GM21515 (cell line): ENCODE data around the gene LEF1.
"Not testable (repeated sequence)": the region's sequence is repeated elsewhere in the genome, so short reads cannot be mapped to it uniquely, and the experiment has no call there.

Source experiments
- ATAC-seq: cut with Tn5 transposase; IDR thresholded peaks from one replicate; pipeline ENCODE4 v1.9.1; 2021; ENCODE audit not compliant: unreplicated experiment

The LEF1 gene

DNA sequence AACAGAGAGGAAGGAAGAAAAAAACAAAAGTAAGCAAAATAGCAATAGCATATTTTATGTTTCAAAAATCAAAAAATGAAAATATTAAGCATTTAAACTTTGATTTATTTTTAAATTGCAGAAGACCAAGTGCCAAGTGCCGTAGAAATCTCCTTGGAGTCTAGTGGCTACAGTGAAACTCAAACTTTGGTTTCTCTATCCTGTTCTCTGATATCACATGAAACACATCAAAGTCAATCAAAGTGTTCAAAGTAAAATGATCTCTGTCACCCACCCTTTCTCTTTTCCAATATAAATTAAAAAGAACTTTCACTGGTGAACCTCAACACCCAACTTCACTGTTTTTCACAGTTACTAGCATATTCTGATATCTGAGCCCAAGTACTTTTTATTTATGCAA is 98.0 kb downstream of the LEF1 start:
- no peak for ATAC-seq

DNA sequence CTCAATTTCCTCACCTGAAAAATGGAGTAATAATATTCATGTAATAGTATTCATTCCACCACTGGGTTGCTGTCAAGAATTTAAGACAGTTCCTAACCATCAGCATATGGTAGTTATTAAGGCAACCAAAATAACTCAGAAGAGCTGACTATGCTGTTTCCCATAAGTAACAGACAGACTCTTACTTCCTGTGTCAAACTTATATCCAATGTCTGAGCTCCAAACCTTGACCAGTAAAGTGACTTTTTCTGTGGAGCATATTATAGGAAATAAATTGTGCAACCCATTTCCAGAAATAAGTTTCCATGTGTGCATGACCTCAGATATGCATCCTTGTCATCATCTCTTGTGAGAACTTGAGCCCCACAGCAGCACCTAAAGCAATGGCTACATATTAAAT is 100.3 kb downstream of the LEF1 start:
- no peak for ATAC-seq

DNA sequence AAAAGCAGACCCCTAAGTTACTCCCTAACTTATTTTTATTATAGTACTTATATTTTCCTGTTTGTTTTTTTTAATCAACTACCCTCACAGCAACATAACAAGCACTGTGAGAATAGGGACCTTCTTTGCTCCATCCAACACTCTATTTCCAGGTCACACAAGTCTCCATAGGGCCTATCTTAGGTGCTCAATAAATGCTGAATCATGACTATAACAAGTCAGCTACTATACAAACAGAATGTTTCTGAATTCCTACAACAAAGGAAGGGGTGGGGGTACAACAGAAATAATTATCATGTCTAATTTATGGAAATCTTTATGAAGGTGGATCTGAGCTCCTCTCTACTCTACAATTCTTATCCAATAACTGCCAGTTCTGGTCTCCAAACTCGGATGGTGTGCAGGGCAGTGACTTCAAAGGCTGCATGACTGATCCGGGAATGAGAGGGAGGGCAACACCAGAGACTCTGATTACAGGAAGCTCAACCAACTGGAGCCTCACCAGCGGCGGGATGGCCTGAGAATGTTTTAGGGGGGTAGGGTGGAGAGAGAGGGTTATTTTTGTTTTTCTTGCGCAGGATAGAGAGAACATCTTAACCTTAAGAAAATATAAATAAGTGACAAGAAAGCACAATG is 107.9 kb downstream of the LEF1 start:
- ATAC-seq = no peak

DNA sequence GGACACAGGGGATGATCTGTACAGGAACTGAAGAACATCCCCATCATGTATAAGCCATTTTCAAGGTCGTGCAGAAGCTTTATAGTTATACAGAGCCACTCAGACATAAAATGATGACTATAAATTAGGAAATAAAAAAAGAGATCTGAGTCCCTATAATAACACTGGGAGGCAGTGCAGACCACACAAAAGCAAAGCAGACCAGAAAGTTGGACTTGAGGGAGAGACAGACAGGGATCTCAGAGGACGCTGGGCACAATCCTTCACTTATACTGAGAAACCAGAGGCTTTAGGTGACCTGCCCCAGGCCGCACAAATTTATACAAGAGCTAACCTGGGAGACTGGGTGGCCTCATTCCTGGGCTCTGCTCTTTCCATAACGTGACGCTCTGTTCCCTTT is 108.6 kb downstream of the LEF1 start:
- ATAC-seq = no peak

DNA sequence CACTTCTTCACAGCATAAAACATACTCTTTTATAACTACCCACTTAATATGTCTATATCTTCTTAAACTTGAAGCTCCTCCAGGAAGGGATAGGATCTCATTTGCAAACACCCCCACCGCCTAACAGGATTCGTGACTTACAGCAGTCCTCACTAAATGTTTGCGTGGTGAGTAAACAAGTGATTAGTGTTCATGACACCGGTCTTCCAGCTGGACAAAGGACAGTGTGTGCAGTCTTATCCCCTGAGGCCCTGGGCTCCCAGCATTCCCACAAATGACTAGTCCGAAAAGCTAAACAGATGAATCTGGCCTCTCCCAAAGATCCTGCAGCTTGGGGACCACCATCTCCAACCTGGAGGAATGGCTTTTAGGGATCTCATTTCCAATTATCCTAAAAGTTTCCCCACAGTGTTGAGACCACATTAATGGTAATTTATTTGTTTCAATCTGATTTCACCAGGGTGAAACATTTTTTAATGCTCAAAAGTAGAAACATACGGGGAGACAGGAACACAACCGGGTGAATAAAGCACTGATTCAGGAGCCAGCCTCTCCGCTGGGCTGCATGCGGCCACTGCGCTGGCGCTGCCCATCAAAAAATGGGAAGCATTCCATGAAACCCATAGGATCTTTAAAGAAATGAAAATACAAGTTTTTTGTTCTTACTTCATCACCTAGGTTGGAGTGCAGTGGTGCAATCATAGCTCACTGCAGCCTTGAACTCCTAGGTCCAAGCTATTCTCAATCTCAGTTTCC is 109.9 kb downstream of the LEF1 start:
- ATAC-seq = no peak

DNA sequence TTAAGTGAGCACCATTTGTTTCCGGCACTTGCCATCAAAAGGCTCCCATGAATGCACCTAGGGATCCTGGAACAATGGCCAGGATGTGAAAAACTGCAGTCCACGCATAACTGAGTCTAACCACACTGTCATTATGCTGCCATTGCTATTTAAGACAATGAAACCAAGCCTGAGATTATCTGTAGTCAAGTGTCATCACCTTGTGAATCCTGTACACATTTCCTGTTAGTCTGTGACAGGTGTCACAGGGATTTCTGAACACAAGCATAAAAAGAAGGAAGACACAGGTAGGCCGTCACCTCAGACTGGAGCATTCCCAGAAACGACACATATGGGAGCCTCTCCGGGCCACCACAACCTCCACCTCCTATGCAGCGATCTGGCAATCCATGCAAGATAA is 112.3 kb downstream of the LEF1 start:
- no peak for ATAC-seq

DNA sequence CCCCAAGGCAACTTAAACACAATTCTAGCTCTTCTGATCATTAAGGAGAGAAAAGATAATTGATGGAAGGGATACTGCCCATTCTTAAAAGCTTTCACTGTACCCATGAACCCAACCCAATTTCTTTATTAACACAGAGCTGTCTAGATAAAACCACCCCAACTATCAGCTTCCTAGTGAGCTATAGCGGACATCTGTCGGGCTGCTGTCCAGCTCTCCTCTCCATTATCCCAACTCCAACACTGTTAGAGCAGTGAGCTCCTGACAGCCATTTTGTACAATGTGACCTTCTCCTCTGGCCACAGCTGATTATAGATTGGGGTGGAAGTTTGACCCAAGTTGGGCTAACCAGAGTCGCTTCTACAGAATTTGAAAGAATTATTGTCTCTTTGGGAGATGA is 112.9 kb downstream of the LEF1 start:
- no peak for ATAC-seq

DNA sequence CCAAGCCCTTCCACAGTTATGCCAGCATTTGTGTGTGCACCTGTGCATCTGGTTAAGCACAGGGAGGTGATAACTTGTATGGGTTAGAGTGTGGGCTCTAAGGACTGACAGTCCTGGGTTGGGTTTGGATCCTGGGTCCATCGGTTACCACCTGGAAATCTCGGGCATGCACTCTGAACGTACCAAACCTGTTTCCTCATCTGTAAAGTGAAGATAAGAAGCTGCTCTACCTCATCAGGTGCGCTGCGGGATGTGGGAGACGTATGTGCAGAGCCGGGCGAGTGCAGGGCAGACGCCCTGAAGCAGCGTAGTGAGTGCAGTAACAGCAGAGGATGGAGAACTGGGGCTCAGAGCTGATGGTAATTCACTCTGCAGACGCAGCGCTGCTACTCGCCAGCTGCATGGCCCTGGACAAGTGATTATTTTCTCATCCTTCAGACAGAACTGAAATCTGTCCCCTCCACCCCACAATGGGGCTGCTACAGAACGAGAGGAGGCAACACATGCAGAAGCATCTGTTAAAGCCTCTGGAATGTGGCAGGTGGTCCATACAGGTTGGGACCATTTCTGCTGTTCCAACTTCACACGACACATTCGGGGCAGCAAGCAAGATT is 114.6 kb downstream of the LEF1 start:
- ATAC-seq = no peak

DNA sequence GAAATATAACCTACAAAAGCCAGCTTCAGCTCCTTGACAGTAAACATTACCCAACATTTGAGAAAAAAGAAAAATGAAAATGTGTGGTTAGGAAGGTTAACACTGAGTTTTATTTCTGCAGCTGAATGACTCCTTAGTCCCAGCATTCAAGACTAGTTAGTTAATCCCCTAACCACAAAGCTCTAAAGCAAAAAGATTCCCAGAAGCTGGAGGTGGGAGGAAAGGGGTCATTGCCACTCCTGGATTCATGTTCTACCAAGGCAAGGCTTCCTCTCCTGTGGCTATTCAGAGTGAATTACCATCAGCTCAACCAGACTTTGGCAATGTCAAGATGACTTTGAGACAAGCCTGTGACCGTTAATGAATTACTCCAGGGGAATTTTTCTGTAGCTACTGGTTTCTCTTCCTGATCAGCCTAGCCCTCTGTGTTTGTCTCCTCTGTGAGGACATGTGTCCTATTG is 115.5 kb downstream of the LEF1 start:
- ATAC-seq = peak; percentile 86

DNA sequence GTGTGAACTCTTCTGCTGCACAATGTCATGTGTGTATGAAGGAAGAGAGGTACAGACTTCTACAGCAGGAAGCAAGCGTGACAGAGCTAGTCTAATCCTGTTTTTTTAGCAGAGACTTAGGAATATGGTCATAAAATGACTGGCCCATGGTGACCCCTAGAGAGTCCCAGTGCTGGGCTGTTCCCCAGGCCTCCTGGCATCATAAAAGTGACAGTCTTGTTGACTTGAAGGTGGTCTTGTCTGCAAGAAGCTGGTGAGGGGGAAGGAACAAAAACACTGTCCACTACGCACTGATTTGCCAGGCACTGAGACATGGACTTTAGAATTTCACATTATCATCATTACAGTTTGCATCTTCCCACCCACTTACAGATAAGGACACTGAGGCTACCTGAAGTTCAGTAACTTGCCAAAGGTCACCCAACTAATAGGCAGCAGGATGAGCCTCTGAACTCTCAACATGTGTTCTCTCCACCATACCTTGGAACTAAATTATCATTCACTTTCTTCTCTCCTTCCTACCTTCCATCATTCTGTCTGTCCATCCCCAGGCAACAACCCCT is 116.1 kb downstream of the LEF1 start:
- ATAC-seq = no peak

DNA sequence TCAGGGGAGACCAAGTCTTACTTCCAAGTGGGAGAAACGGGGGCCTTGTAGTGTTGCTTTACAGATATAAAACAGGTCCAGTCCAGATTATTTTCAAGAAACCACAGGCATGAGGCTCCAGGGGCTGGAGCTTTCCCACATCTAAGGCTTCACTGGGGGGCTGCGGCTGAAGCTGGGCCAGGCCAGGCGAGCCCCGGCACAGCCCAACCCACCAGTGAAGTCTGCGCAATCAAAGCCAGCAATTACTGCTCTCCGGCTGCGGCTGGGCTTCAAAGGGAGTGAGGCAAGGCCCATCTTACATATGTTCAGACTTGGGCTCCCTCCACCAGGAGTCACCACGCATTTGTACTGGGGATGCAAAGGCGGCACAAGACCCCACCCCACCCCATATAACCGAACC is 117.4 kb downstream of the LEF1 start:
- no peak for ATAC-seq

DNA sequence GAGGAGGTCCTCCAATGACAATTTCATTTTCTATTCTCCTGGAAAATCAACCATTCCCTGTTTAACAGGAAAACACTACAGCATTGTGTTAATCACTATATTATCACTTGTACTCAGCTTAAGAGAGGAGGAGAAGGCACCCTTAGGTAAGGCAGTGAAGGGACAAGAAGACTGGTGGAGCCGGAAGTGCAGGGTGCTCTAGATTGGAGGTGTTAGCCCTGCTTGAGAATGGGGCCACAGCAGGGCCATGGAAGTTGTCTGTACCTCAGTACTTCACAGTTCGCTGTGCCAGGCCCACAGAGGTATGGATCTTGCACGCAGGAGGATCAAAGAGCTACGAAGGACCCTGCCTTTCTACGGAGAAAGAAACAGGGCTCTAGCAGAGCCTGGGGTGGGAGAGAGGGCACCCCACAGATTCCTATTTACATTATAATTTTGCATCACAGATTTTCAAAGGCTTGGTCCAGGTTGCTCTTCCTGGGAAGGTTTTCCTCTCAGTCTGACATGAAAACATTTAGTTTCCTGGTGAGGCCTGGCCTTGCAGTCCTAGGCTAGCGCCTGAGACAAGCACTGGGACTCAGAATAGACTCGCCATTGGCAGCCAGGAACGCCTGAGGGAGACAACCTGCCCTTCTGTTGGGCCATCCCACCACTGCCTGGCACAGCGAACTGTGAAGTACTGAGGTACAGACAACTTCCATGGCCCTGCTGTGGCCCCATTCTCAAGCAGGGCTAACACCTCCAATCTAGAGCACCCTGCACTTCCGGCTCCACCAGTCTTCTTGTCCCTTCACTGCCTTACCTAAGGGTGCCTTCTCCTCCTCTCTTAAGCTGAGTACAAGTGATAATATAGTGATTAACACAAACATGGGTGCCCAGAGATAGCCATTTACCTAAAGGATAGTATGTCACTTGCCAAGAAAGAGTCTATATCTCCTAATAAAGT is 118.3 kb downstream of the LEF1 start:
- not testable (repeated sequence) for ATAC-seq

DNA sequence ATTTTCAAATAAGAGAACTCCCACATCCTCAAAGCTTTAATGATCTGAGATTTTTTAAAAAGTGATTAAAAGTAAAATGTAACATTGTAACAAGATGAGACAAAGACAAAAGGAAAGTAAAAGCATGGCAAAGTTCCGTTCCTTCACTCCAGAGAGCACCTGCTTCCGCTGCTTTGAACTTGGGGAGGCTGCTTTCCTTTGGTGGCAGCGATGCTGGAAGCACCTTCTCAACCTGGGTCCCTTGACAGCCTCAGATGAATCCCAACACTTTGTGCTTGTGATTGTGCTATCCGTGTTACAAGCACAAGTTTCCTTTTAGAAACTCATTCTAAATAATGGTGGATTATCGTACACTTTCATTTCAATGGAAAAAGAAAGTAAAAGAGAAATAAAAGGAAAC is 119.3 kb downstream of the LEF1 start:
- no peak for ATAC-seq

DNA sequence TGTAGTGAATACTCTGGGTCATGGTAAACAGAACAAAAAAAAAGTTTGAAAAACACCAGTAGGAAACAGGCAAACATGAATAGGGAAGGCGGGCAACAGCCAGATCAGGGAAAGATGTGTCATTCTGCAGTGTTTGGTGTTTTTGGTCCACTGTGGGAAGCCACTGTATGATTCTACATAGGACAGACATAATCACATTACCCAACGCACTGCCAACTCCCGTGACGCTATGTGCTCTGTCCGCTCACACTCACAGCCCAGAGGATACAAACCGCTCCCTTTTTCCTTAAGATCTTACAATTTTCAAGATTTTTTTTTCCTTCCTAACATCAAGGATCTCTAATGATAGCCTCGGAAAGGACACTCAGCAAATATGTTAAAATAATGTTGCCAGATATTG is 119.7 kb downstream of the LEF1 start:
- no peak for ATAC-seq

DNA sequence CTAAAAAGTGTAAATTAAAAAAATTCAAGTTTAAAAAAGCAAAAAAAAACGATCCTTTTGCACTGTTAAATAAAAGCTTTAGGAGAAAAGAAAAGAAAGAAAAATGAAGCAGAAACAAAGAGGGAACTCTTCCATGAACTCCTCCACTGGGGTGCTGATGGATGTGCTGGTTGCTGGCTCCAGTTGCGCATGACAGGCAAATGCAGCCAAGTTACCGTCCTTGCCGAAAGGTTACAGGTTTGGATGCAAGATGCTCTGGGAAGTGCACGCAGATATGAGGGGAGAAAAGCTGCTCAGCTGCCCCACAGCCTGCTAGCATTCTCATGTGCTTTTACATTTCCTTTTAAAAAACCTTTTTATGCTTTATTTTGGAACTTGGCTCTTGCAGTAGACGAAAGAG is 120.6 kb downstream of the LEF1 start:
- ATAC-seq = no peak

DNA sequence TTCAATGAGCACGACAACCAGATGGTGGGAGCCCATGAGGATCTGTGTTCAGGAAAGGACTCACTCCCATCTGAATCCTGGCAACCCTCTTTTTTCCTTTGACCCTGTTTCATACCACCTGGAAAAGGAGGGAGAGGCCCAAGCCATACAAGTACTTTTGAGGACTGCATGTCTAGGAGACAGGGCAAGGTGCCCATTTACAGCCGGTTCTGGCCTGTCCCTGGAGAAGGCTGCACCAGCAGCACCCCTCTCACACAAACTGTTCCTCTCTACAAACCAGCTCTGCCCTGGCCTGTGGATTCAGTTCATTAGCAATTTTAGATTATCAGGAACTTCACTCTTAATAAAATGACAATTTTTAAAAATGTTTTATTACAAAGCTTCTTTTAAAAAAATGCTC is 121.5 kb downstream of the LEF1 start:
- no peak for ATAC-seq

DNA sequence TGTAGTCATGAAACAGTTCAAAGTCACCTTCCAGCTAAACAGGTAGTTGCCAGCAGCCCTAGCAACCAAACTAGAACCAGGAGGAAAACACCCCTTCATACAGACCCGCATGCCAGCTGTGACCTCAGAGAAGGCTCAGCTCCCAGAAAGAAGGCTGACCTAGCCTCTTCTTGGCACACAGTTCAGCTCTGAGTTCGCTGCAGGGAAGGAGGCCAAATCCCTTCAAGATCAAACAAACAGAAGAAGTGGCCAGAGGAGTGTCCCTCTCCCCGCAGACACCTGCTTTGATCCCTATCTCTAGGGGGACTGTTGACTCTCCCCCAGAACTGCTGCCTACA is 123.1 kb downstream of the LEF1 start:
- no peak for ATAC-seq

DNA sequence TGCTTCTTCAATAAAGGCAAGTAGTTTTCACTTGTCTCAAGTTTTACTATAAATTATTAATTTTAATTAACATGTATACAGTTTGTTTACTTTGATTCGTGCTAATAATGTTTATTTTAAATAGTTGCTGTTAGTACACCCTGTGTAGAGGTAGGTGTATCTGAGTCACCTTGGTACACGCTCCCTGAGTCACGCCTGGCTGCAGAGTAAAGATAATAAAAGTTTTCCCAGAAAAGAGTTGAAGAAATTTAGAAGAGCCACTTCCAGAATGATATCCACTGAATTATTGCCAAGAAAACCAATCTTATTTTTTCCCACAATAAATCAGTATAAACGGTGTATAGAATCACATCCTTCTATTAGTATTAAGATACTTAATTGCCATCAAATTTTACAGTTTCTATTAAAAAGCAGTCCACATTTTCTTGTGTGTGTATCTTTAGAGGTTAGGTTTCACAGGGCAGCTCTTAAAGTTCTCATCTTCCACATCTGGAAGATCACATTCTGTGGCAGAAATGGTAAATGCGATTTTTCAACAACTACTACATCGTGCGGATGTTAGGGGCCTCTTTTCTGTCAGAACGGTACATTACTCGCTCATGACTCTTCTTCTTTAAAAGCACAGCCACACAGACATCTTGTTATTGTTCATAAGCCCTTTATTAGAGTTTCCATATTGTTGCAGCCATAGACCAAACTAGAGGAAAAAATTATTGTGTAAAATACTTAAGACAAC is 123.6 kb downstream of the LEF1 start:
- no peak for ATAC-seq

DNA sequence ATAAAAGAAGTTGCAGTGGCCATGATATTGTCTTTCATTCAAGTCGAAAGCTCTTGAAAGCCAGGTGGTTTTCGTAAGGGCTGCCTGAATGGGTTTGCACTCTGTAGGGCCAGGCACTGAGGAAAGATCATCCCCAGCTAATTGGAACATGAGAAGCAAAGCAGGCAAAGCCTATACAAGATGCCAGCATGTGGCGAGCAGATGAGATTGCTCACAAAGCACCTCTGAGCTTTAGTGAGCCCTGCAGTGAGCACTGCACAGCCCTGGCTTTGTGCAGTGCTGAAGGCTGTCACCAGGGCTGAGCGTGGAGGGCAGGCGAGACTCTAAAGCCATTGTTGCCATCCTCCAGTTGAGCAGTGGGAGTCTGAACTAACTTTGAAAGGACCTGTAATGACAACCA is 125.2 kb downstream of the LEF1 start:
- ATAC-seq = no peak

DNA sequence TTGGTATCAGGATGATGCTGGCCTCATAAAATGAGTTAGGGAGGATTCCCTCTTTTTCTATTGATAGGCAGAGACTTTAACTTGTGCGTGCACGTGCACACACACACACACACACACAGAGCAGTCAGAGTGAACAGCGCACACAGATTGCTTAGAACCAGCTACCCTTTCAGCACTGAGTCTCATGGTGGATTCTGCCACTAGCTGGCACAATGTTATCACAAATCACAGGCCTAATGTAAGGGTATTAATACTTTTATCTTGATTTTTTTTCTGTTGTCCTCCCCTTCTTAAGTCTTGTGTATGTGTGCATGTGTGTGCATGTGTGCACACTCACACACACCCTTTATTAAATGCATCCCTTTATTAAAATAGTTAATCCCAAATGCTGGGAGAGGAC is 125.8 kb downstream of the LEF1 start:
- ATAC-seq = no peak
